HepG2 (cell line): Measurements from ENCODE around the gene MYORG. TPM values are rescaled to one million over a fixed set of nuclear protein-coding genes. Genes with fewer than 3 reads are reported as not detected.
A peak's percentile ranks its signal among the peaks of the same experiment; 100 is the strongest.

Experiments
- CBFB ChIP-seq: sonication (generic); formaldehyde crosslinking; IDR thresholded peaks from 2 replicates; pipeline ENCODE4 v1.4.0; 2020; ENCODE audit warnings: missing genetic modification reagents
- GATAD2A ChIP-seq: IDR thresholded peaks from 2 replicates; pipeline ENCODE4 v1.6.1; 2016
- KLF16 ChIP-seq, 2 experiments: sonication (generic) in 1 of 2; formaldehyde crosslinking in 1 of 2; IDR thresholded peaks; 2 replicates each; pipeline versions ENCODE4 v1.6.1 to v1.8.0; 2016 to 2023; ENCODE audit warnings: missing genetic modification reagents in 2 of 2, missing compliant biosample characterization in 1 of 2
- MBD4 ChIP-seq: IDR thresholded peaks from 2 replicates; pipeline ENCODE4 v1.6.1; 2012; ENCODE audit warnings: low read length, inconsistent platforms, borderline replicate concordance
- MXI1 ChIP-seq: IDR thresholded peaks from 3 replicates; pipeline ENCODE4 v1.6.1; 2012; ENCODE audit warnings: low read depth, low read length, inconsistent platforms, borderline replicate concordance
- NR2C2 ChIP-seq: sonication (generic); formaldehyde crosslinking; IDR thresholded peaks from 2 replicates; pipeline ENCODE4 v1.4.0; 2020; ENCODE audit warnings: missing genetic modification reagents, mild to moderate bottlenecking, moderate library complexity, borderline replicate concordance
- RAD21 ChIP-seq: fragments of 450-650 bp; formaldehyde crosslinking; IDR thresholded peaks from 2 replicates; pipeline ENCODE4 v1.5.0; 2020; ENCODE audit warnings: mild to moderate bottlenecking
- RBM39 ChIP-seq: fragments of 200-400 bp; formaldehyde crosslinking; IDR thresholded peaks from one replicate; pipeline ENCODE4 v1.6.1; 2018; ENCODE audit warnings: antibody characterized with exemption, mild to moderate bottlenecking, low read depth, low read length; ENCODE audit not compliant: poor library complexity, severe bottlenecking
- TCF7 ChIP-seq: sonication (generic); IDR thresholded peaks from 2 replicates; pipeline ENCODE4 v1.6.1; 2016; ENCODE audit warnings: antibody characterized with exemption, low read depth
- YEATS4 ChIP-seq: sonication (generic); formaldehyde crosslinking; IDR thresholded peaks from 2 replicates; pipeline ENCODE4 v1.4.0; 2020; ENCODE audit warnings: missing genetic modification reagents, borderline replicate concordance
- ZBTB3 ChIP-seq: sonication (generic); formaldehyde crosslinking; IDR thresholded peaks from 2 replicates; pipeline ENCODE4 v1.4.0; 2020; ENCODE audit warnings: low read depth, mild to moderate bottlenecking, moderate library complexity, missing genetic modification reagents, borderline replicate concordance
- ZNF136 ChIP-seq: sonication (generic); formaldehyde crosslinking; IDR thresholded peaks from 2 replicates; pipeline ENCODE4 v1.8.1; 2022; ENCODE audit warnings: low read depth, mild to moderate bottlenecking, moderate library complexity, missing genetic modification reagents
- ZNF567 ChIP-seq: sonication (generic); formaldehyde crosslinking; IDR thresholded peaks from 2 replicates; pipeline ENCODE4 v1.8.1; 2023; ENCODE audit warnings: mild to moderate bottlenecking, missing genetic modification reagents, borderline replicate concordance
- ZNF709 ChIP-seq: sonication (generic); formaldehyde crosslinking; IDR thresholded peaks from 2 replicates; pipeline ENCODE4 v1.5.0; 2020; ENCODE audit warnings: mild to moderate bottlenecking, missing genetic modification reagents
- ZNF766 ChIP-seq: sonication (generic); formaldehyde crosslinking; IDR thresholded peaks from 2 replicates; pipeline ENCODE4 v1.5.0; 2020; ENCODE audit warnings: missing genetic modification reagents, borderline replicate concordance
- ZNF777 ChIP-seq: sonication (generic); formaldehyde crosslinking; IDR thresholded peaks from 2 replicates; pipeline ENCODE4 v1.4.0; 2020; ENCODE audit warnings: missing genetic modification reagents
- polyA plus RNA-seq, 8 experiments: library from polyadenylated mRNA; depleted of rRNA in 3 of 8; stranded (reverse) in 7 of 8; unstranded in 1 of 8; fragments of >200 nt; fragmentation: Illumina TruSeq in 4 of 8; extraction: Trizol in 4 of 8; gene quantifications; 2 replicates each; pipeline versions ENCODE4 v1.2.1 to v1.2.3, GENCODE V29; 2011 to 2016; ENCODE audit warnings: low read depth in 4 of 8, missing spikeins in 1 of 8, mixed read lengths in 1 of 8; ENCODE audit not compliant: insufficient read depth in 1 of 8
- total RNA-seq, 5 experiments: library from RNA; depleted of rRNA; stranded (reverse); fragments of >200 nt; fragmentation: Illumina TruSeq; extraction: Trizol; gene quantifications; 2 replicates each; pipeline ENCODE4 v1.2.3, GENCODE V29; 2016; ENCODE audit warnings: low read depth in 1 of 5
- TF ChIP-seq, protein P1 (sequence below): sonication (generic); formaldehyde crosslinking; IDR thresholded peaks from 2 replicates; pipeline ENCODE4 v1.5.1; 2020; ENCODE audit warnings: missing genetic modification reagents, mild to moderate bottlenecking, borderline replicate concordance
- TF ChIP-seq, protein P2 (sequence below), 2 experiments: sonication (generic) in 1 of 2; formaldehyde crosslinking in 1 of 2; IDR thresholded peaks; 2 replicates each; pipeline versions ENCODE4 v1.4.0 to v1.6.1; 2018 to 2020; ENCODE audit warnings: missing genetic modification reagents in 2 of 2, borderline replicate concordance in 1 of 2, low read depth in 1 of 2, mild to moderate bottlenecking in 1 of 2, missing biosample characterization in 1 of 2
- TF ChIP-seq, protein P3 (sequence below): sonication (generic); formaldehyde crosslinking; IDR thresholded peaks from 2 replicates; pipeline ENCODE4 v1.4.0; 2020; ENCODE audit warnings: missing genetic modification reagents; ENCODE audit errors: not compliant biosample characterization
- TF ChIP-seq, protein P4 (sequence below): sonication (generic); formaldehyde crosslinking; IDR thresholded peaks from 2 replicates; pipeline ENCODE4 v1.4.0; 2020; ENCODE audit warnings: missing genetic modification reagents

Gene MYORG
- total and polyA plus RNA-seq, 2 of the 13 experiments (the other 11 are each of a cell fraction or from before 2014, with no cell fraction given) = 11.1 to 22.4 TPM

DNA sequence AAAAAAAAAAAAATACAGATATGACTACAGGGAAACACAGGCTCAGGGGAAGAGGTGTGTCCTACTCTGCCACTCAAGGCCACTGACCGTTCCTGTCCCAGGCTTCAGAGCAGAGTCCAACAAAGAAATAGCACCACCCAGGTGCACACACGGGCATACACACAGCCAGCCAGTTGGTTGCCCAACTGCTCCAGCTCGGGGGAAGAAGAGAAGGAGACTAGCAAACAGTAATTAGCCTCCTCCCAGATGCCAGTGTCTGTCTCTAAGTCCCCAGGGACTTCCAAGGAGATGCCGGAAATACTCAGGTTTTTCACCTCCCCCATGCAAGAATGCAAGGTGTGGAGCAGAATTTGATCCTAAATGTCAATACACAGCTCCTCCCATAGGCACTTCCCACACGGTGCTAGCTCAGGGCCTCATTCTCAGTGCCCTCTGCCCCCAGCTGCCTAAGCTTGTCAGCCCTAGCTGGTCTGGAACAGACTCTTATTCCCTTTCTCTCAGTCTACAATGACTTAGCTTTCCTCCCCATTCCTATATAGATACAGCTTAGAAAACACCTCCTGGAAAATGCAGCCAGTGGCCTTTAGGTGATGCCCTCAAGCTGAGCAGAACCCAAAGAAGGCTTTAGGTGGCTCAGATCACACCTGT, 1.7 kb downstream of the MYORG start (continued):
- TF ChIP-seq TCF7 = peak; percentile 16
- TF ChIP-seq YEATS4 (CRISPR knock-in tag) = no peak
- TF ChIP-seq, protein P1, sequence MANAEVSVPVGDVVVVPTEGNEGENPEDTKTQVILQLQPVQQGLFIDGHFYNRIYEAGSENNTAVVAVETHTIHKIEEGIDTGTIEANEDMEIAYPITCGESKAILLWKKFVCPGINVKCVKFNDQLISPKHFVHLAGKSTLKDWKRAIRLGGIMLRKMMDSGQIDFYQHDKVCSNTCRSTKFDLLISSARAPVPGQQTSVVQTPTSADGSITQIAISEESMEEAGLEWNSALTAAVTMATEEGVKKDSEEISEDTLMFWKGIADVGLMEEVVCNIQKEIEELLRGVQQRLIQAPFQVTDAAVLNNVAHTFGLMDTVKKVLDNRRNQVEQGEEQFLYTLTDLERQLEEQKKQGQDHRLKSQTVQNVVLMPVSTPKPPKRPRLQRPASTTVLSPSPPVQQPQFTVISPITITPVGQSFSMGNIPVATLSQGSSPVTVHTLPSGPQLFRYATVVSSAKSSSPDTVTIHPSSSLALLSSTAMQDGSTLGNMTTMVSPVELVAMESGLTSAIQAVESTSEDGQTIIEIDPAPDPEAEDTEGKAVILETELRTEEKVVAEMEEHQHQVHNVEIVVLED (CRISPR knock-in tag) = no peak
- TF ChIP-seq ZNF136 (CRISPR knock-in tag) = no peak
- TF ChIP-seq, protein P2, sequence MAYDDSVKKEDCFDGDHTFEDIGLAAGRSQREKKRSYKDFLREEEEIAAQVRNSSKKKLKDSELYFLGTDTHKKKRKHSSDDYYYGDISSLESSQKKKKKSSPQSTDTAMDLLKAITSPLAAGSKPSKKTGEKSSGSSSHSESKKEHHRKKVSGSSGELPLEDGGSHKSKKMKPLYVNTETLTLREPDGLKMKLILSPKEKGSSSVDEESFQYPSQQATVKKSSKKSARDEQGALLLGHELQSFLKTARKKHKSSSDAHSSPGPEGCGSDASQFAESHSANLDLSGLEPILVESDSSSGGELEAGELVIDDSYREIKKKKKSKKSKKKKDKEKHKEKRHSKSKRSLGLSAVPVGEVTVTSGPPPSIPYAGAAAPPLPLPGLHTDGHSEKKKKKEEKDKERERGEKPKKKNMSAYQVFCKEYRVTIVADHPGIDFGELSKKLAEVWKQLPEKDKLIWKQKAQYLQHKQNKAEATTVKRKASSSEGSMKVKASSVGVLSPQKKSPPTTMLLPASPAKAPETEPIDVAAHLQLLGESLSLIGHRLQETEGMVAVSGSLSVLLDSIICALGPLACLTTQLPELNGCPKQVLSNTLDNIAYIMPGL (CRISPR knock-in tag; IDR thresholded peaks at IDR 0.05; ENCODE audit: borderline replicate concordance in 1 of 2, low read depth in 1 of 2) = peak; percentile 56 to 62; a peak in 2 of 4 replicates
- peak; percentile 73 for TF ChIP-seq GATAD2A
- no peak for TF ChIP-seq CBFB (CRISPR knock-in tag)
- TF ChIP-seq, protein P3, sequence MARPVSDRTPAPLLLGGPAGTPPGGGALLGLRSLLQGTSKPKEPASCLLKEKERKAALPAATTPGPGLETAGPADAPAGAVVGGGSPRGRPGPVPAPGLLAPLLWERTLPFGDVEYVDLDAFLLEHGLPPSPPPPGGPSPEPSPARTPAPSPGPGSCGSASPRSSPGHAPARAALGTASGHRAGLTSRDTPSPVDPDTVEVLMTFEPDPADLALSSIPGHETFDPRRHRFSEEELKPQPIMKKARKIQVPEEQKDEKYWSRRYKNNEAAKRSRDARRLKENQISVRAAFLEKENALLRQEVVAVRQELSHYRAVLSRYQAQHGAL (CRISPR knock-in tag) = no peak
- TF ChIP-seq RAD21 (CRISPR knock-in tag) = peak; percentile 68
- TF ChIP-seq ZBTB3 = peak; percentile 82; the same call in 1 of the 2 replicates
- TF ChIP-seq MXI1 = peak; percentile 55; the same call in 2 of the 3 replicates
- no peak for TF ChIP-seq ZNF766 (CRISPR knock-in tag)
- no peak for TF ChIP-seq ZNF777 (CRISPR knock-in tag)
- peak; percentile 31; the same call in 1 of the 2 replicates for TF ChIP-seq NR2C2 (CRISPR knock-in tag)
- no peak for TF ChIP-seq RBM39
- no peak for TF ChIP-seq ZNF567
- no peak for TF ChIP-seq ZNF709
- 0 out of 4 replicates have a peak, but pooled peaks of 1 of the 2 experiments have one; percentile 26 for TF ChIP-seq KLF16 (CRISPR knock-in tag; IDR thresholded peaks at IDR 0.05)
- TF ChIP-seq, protein P4, sequence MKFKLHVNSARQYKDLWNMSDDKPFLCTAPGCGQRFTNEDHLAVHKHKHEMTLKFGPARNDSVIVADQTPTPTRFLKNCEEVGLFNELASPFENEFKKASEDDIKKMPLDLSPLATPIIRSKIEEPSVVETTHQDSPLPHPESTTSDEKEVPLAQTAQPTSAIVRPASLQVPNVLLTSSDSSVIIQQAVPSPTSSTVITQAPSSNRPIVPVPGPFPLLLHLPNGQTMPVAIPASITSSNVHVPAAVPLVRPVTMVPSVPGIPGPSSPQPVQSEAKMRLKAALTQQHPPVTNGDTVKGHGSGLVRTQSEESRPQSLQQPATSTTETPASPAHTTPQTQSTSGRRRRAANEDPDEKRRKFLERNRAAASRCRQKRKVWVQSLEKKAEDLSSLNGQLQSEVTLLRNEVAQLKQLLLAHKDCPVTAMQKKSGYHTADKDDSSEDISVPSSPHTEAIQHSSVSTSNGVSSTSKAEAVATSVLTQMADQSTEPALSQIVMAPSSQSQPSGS (CRISPR knock-in tag) = peak; percentile 50; the same call in 1 of the 2 replicates
- TF ChIP-seq MBD4 = no peak
